ENCODE measurements around the gene DGCR2.

DNA sequence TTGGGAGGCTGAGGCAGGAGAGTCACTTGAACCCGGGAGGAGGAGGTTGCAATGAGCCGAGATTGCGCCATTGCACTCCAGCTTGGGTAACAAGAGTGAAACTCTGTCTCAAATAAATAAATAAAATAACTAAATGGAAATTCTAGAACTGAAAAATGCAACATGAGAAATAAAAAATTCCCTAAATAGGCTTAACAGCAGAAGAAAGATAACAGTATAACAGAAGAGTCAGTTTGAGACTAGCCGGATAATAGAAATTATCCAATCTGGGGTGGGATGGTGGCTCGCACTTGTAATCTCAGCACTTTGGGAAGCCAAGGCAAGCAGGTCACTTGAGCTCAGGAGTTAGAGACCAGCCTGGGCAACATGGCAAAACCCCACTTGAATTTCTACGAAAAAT, 42.2 kb upstream of the DGCR2 start:
- TF ChIP-seq, protein P1, sequence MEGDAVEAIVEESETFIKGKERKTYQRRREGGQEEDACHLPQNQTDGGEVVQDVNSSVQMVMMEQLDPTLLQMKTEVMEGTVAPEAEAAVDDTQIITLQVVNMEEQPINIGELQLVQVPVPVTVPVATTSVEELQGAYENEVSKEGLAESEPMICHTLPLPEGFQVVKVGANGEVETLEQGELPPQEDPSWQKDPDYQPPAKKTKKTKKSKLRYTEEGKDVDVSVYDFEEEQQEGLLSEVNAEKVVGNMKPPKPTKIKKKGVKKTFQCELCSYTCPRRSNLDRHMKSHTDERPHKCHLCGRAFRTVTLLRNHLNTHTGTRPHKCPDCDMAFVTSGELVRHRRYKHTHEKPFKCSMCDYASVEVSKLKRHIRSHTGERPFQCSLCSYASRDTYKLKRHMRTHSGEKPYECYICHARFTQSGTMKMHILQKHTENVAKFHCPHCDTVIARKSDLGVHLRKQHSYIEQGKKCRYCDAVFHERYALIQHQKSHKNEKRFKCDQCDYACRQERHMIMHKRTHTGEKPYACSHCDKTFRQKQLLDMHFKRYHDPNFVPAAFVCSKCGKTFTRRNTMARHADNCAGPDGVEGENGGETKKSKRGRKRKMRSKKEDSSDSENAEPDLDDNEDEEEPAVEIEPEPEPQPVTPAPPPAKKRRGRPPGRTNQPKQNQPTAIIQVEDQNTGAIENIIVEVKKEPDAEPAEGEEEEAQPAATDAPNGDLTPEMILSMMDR (IDR thresholded peaks at IDR 0.05; ENCODE audit: borderline replicate concordance, extremely low read depth, low read length, poor library complexity, severe bottlenecking) = no peak
- TF ChIP-seq EZH2 (IDR thresholded peaks at IDR 0.05; ENCODE audit: borderline replicate concordance, low read depth, low read length, severe bottlenecking) = no peak

Data from DND-41 (cell line).